Measurements from ENCODE around the gene PKD1.

DNA sequence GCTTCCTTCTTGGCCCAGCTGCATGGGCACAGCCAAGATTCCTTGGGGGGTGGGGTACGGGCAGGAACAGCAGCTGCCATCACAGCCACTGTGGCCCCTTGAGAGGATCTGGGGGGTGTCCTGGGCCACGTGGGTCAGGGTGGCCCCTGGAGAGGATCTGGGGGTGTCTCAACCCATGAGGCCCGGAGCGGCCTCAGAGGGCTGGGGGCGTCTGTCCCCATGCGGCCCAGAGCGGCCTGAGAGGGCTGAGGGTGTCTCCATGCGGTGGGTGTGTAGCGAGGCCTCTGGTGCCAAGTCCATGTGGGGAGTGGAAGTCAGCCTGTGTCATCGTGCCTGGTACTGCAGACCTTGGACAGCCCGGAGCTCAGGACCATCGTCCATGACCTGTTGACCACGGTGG lies 74.2 kb downstream of the PKD1 start:
- TF ChIP-seq CTCF (IDR thresholded peaks at IDR 0.05) (no peak), POLR2A (IDR thresholded peaks at IDR 0.05) (no peak)
